ENCODE measurements around the gene MPND. TPM values are rescaled to one million over a fixed set of nuclear protein-coding genes. Genes with fewer than 3 reads are reported as not detected.

MPND gene
- total RNA-seq, 2 experiments from 2014 or later, result 7.2 to 19.1 TPM

Other genes starting within 250 kb of the MPND start
- 84.7 and 105 TPM in 2 replicates for gene MAP2K2, start 219.4 kb upstream of the MPND start, total RNA-seq (2014; rRNA removed; shearing (Covaris generic))
- 116 and 120 TPM in 2 replicates for gene MAP2K2, start 219.4 kb upstream of the MPND start, total RNA-seq (2022)
- 0.08 and 0.09 TPM in 2 replicates for gene CREB3L3, start 189.9 kb upstream of the MPND start, total RNA-seq (2014; rRNA removed; shearing (Covaris generic))
- gene CREB3L3, start 189.9 kb upstream of the MPND start, total RNA-seq (2022), result not detected in 2 replicates
- 29.1 and 31.7 TPM in 2 replicates for gene SIRT6, start 161.0 kb upstream of the MPND start, total RNA-seq (2014; rRNA removed; shearing (Covaris generic))
- gene SIRT6, start 161.0 kb upstream of the MPND start, total RNA-seq (2022), result 45.3 and 46.2 TPM in 2 replicates
- 1.7 and 2.8 TPM in 2 replicates for gene ANKRD24, start 160.9 kb upstream of the MPND start, total RNA-seq (2014; rRNA removed; shearing (Covaris generic))
- 4.4 and 4.8 TPM in 2 replicates for gene ANKRD24, start 160.9 kb upstream of the MPND start, total RNA-seq (2022)
- gene EBI3, start 114.0 kb upstream of the MPND start, total RNA-seq (2014; rRNA removed; shearing (Covaris generic)), result not detected in 2 replicates
- gene EBI3, start 114.0 kb upstream of the MPND start, total RNA-seq (2022), result not detected in 2 replicates
- 37.8 and 38.2 TPM in 2 replicates for gene YJU2, start 96.5 kb upstream of the MPND start, total RNA-seq (2014; rRNA removed; shearing (Covaris generic))
- 31.6 and 35.0 TPM in 2 replicates for gene YJU2, start 96.5 kb upstream of the MPND start, total RNA-seq (2022)
- gene SHD, start 64.3 kb upstream of the MPND start, total RNA-seq (2014; rRNA removed; shearing (Covaris generic)), result not detected in 2 replicates
- gene SHD, start 64.3 kb upstream of the MPND start, total RNA-seq (2022), result not detected in 2 replicates
- gene TMIGD2, start 41.2 kb upstream of the MPND start, total RNA-seq (2014; rRNA removed; shearing (Covaris generic)), result 2.7 and 6.2 TPM in 2 replicates
- gene TMIGD2, start 41.2 kb upstream of the MPND start, total RNA-seq (2022), result 0.44 and 0.59 TPM in 2 replicates
- gene FSD1, start 39.0 kb upstream of the MPND start, total RNA-seq (2014; rRNA removed; shearing (Covaris generic)), result 19.8 and 20.2 TPM in 2 replicates
- gene FSD1, start 39.0 kb upstream of the MPND start, total RNA-seq (2022), result 21.9 and 23.2 TPM in 2 replicates
- gene STAP2, start 4.7 kb upstream of the MPND start, total RNA-seq (2014; rRNA removed; shearing (Covaris generic)), result 0.13 and 1.3 TPM in 2 replicates
- 0.57 and 1.2 TPM in 2 replicates for gene STAP2, start 4.7 kb upstream of the MPND start, total RNA-seq (2022)
- gene SH3GL1, start 57.0 kb downstream of the MPND start, total RNA-seq (2014; rRNA removed; shearing (Covaris generic)), result 24.3 and 33.2 TPM in 2 replicates
- 38.9 and 39.0 TPM in 2 replicates for gene SH3GL1, start 57.0 kb downstream of the MPND start, total RNA-seq (2022)
- 107 and 108 TPM in 2 replicates for gene CHAF1A, start 59.1 kb downstream of the MPND start, total RNA-seq (2014; rRNA removed; shearing (Covaris generic))
- 119 and 128 TPM in 2 replicates for gene CHAF1A, start 59.1 kb downstream of the MPND start, total RNA-seq (2022)
- gene UBXN6, start 114.2 kb downstream of the MPND start, total RNA-seq (2014; rRNA removed; shearing (Covaris generic)), result 42.3 and 43.5 TPM in 2 replicates
- gene UBXN6, start 114.2 kb downstream of the MPND start, total RNA-seq (2022), result 51.9 and 57.0 TPM in 2 replicates
- gene HDGFL2, start 128.7 kb downstream of the MPND start, total RNA-seq (2014; rRNA removed; shearing (Covaris generic)), result 54.5 and 79.9 TPM in 2 replicates
- gene HDGFL2, start 128.7 kb downstream of the MPND start, total RNA-seq (2022), result 77.3 and 85.9 TPM in 2 replicates
- gene PLIN4, start 174.9 kb downstream of the MPND start, total RNA-seq (2014; rRNA removed; shearing (Covaris generic)), result 0.13 TPM in 1 of 2 replicates, not detected in the other
- 0.24 and 0.32 TPM in 2 replicates for gene PLIN4, start 174.9 kb downstream of the MPND start, total RNA-seq (2022)
- gene PLIN5, start 191.7 kb downstream of the MPND start, total RNA-seq (2014; rRNA removed; shearing (Covaris generic)), result 0.67 and 0.85 TPM in 2 replicates
- gene PLIN5, start 191.7 kb downstream of the MPND start, total RNA-seq (2022), result 1.9 and 2.2 TPM in 2 replicates
- 0.67 and 1.6 TPM in 2 replicates for gene LRG1, start 196.5 kb downstream of the MPND start, total RNA-seq (2014; rRNA removed; shearing (Covaris generic))
- 1.8 and 1.9 TPM in 2 replicates for gene LRG1, start 196.5 kb downstream of the MPND start, total RNA-seq (2022)
- gene SEMA6B, start 216.1 kb downstream of the MPND start, total RNA-seq (2014; rRNA removed; shearing (Covaris generic)), result 0.05 TPM in 1 of 2 replicates, not detected in the other
- not detected in 2 replicates for gene SEMA6B, start 216.1 kb downstream of the MPND start, total RNA-seq (2022)

All from OCI-LY7 (cell line).